GM23248 (cell line): ENCODE measurements around the gene SYNPR. TPM values are rescaled to one million over a fixed set of nuclear protein-coding genes. Genes with fewer than 3 reads are reported as not detected.

Experiments
- DNase-seq: peaks from one replicate; pipeline ENCODE4 v3.0.0-alpha.2; 2015
- H2AFZ ChIP-seq: fragments of 200-600 bp; sonication (generic); 2 replicates; pipeline ENCODE4 v1.6.1; 2016; ENCODE audit warnings: antibody characterized with exemption
- H3F3A ChIP-seq: fragments of 200-600 bp; sonication (generic); 2 replicates; pipeline ENCODE4 v1.6.1; 2016; ENCODE audit warnings: mild to moderate bottlenecking, antibody characterized with exemption, mixed run types; ENCODE audit not compliant: insufficient read depth
- H3K27ac ChIP-seq: fragments of 200-600 bp; sonication (generic); 2 replicates; pipeline ENCODE4 v1.5.1; 2016; ENCODE audit warnings: mild to moderate bottlenecking
- H3K27me3 ChIP-seq: fragments of 200-600 bp; sonication (generic); replicated peaks from 2 replicates; pipeline ENCODE4 v1.6.1; 2016; ENCODE audit warnings: mild to moderate bottlenecking; ENCODE audit not compliant: insufficient read depth
- H3K36me3 ChIP-seq: fragments of 200-600 bp; sonication (generic); 2 replicates; pipeline ENCODE4 v1.6.1; 2016; ENCODE audit warnings: low read depth, mild to moderate bottlenecking
- H3K4me1 ChIP-seq: fragments of 200-600 bp; sonication (generic); 2 replicates; pipeline ENCODE4 v1.6.1; 2016; ENCODE audit warnings: mild to moderate bottlenecking; ENCODE audit not compliant: insufficient read depth
- H3K4me2 ChIP-seq: fragments of 200-600 bp; sonication (generic); one replicate; pipeline ENCODE4 v1.6.1; 2016; ENCODE audit warnings: mild to moderate bottlenecking; ENCODE audit not compliant: unreplicated experiment
- H3K4me3 ChIP-seq: fragments of 200-600 bp; sonication (generic); 2 replicates; pipeline ENCODE4 v1.5.1; 2016; ENCODE audit warnings: mild to moderate bottlenecking
- H3K79me2 ChIP-seq: fragments of 200-600 bp; sonication (generic); 2 replicates; pipeline ENCODE4 v1.6.1; 2016; ENCODE audit warnings: mild to moderate bottlenecking; ENCODE audit not compliant: insufficient read depth
- H3K9ac ChIP-seq: fragments of 200-600 bp; sonication (generic); 2 replicates; pipeline ENCODE4 v1.6.1; 2016; ENCODE audit warnings: mild to moderate bottlenecking
- H3K9me2 ChIP-seq: fragments of 200-600 bp; sonication (generic); 2 replicates; pipeline ENCODE4 v1.6.1; 2016; ENCODE audit warnings: mixed run types, mild to moderate bottlenecking, moderate library complexity; ENCODE audit not compliant: insufficient read depth
- H3K9me3 ChIP-seq: fragments of 200-600 bp; sonication (generic); one replicate; pipeline ENCODE4 v1.6.1; 2017; ENCODE audit warnings: low read depth
- H4K20me1 ChIP-seq: fragments of 200-600 bp; sonication (generic); 2 replicates; pipeline ENCODE4 v1.6.0; 2016; ENCODE audit not compliant: insufficient read depth
- EZH2 ChIP-seq: fragments of 200-600 bp; sonication (generic); IDR thresholded peaks from 2 replicates; pipeline ENCODE4 v1.6.1; 2018; ENCODE audit warnings: antibody characterized with exemption, mild to moderate bottlenecking; ENCODE audit not compliant: insufficient read depth, poor library complexity, severe bottlenecking
- EZH2phosphoT487 ChIP-seq: fragments of 200-600 bp; sonication (generic); IDR thresholded peaks from 2 replicates; pipeline ENCODE4 v1.6.1; 2018; ENCODE audit warnings: antibody characterized with exemption, moderate library complexity, mild to moderate bottlenecking, low read depth; ENCODE audit not compliant: insufficient read depth
- WGBS, 2 experiments: methylation state at CpG; one replicate each; pipeline ENCODE4 v1.1.6; 2015 to 2017; ENCODE audit warnings: low lambda C conversion rate in 2 of 2, low coverage in 1 of 2; ENCODE audit errors: missing lambda C conversion rate in 2 of 2; 5-methylcytosine and 5-hydroxymethylcytosine counted together
- in situ Hi-C: fragments of 300-500 bp; cut with MboI; formaldehyde crosslinking; loops from 2 replicates; pipeline ENCODE4 v1.15.0; 2020
- polyA plus RNA-seq: library from polyadenylated mRNA; unstranded; fragments of >200 nt; fragmentation: Nextera tagmentation; extraction: Ambion mirVana; gene quantifications from 2 replicates; pipeline ENCODE4 v1.2.1, GENCODE V29; 2016
- total RNA-seq: library from RNA; depleted of rRNA; stranded (reverse); fragments of >200 nt; shearing (Covaris generic); gene quantifications from 2 replicates; pipeline ENCODE4 v1.2.3, GENCODE V29; 2014

The SYNPR gene
- total and polyA plus RNA-seq, 2 experiments from 2014 or later: not detected

GRCh38 chr3:63593779-63594178 lies 315.7 kb downstream of the SYNPR start:
- no peak overlapping the region for H3K4me2 ChIP-seq
- no peak for TF ChIP-seq EZH2phosphoT487
- no peak for TF ChIP-seq EZH2
- no peak overlapping the region for H3K9ac ChIP-seq
- in situ Hi-C loops: no loop called here
- DNase-seq: no peak
- H3K9me2 ChIP-seq: no peaks in the 10 kb centered on the region
- no peak overlapping the region for H2AFZ ChIP-seq
- no peaks in the 10 kb centered on the region for H3K36me3 ChIP-seq
- no peak overlapping the region for H3K4me3 ChIP-seq
- H3K4me1 ChIP-seq: no peaks in the 10 kb centered on the region
- H3K9me3 ChIP-seq: no peaks in the 10 kb centered on the region
- no peaks in the 10 kb centered on the region for H3F3A ChIP-seq
- no peak overlapping the region for H3K27ac ChIP-seq
- H3K27me3 ChIP-seq: no peaks in the 10 kb centered on the region
- WGBS, 2 experiments: 30 to 42% methylated on average over 2 of the region's 2 CpGs
- H4K20me1 ChIP-seq: no peaks in the 10 kb centered on the region
- H3K79me2 ChIP-seq: no peaks in the 10 kb centered on the region

GRCh38 chr3:63595221-63595620 lies 317.1 kb downstream of the SYNPR start:
- TF ChIP-seq EZH2phosphoT487 (no peak), EZH2 (no peak)
- in situ Hi-C loops: no loop called here

GRCh38 chr3:63597019-63597418 lies 318.9 kb downstream of the SYNPR start:
- Histone ChIP-seq H3K79me2 (no peaks in the 10 kb centered on the region), H3K4me3 (no peak overlapping the region), H3K27me3 (no peaks in the 10 kb centered on the region), H3K4me1 (no peaks in the 10 kb centered on the region), H3K9me2 (no peaks in the 10 kb centered on the region), H3F3A (no peaks in the 10 kb centered on the region), H4K20me1 (no peaks in the 10 kb centered on the region), H3K4me2 (no peak overlapping the region), H3K36me3 (no peaks in the 10 kb centered on the region), H3K9me3 (no peaks in the 10 kb centered on the region), H3K9ac (no peak overlapping the region), H2AFZ (no peak overlapping the region), H3K27ac (no peak overlapping the region)
- in situ Hi-C loops: no loop called here
- TF ChIP-seq EZH2 (no peak), EZH2phosphoT487 (no peak)
- no peak for DNase-seq
- 74 to 77% methylated on average over 2 of the region's 2 CpGs for WGBS, 2 experiments

More at GRCh38 chr3:63595221-63595620, 317.1 kb downstream of the SYNPR start:
- no peak for DNase-seq
- no peak overlapping the region for H3K27ac ChIP-seq
- no peaks in the 10 kb centered on the region for H3K27me3 ChIP-seq
- H2AFZ ChIP-seq: no peak overlapping the region
- H3K9me3 ChIP-seq: no peaks in the 10 kb centered on the region
- H4K20me1 ChIP-seq: no peaks in the 10 kb centered on the region
- H3K36me3 ChIP-seq: no peaks in the 10 kb centered on the region
- no peaks in the 10 kb centered on the region for H3F3A ChIP-seq
- no peaks in the 10 kb centered on the region for H3K9me2 ChIP-seq
- no peak overlapping the region for H3K9ac ChIP-seq
- H3K4me3 ChIP-seq: no peak overlapping the region
- H3K4me1 ChIP-seq: no peaks in the 10 kb centered on the region
- no peak overlapping the region for H3K4me2 ChIP-seq
- H3K79me2 ChIP-seq: no peaks in the 10 kb centered on the region

- no peaks in the 10 kb centered on the region for H3K79me2 ChIP-seq
- no peaks in the 10 kb centered on the region for H3K27me3 ChIP-seq
- WGBS, 2 experiments: 92 to 97% methylated on average over 3 of the region's 3 CpGs
- TF ChIP-seq EZH2phosphoT487 (no peak), EZH2 (no peak)
- no peak overlapping the region for H2AFZ ChIP-seq
- H3F3A ChIP-seq: no peaks in the 10 kb centered on the region
- H3K4me1 ChIP-seq: peaks cover 3% of the 10 kb centered on the region; the same call in 1 of the 2 replicates
- H3K4me3 ChIP-seq: no peak overlapping the region
- in situ Hi-C loops: no loop called here
- no peaks in the 10 kb centered on the region for H3K9me2 ChIP-seq
- DNase-seq: no peak
- H3K4me2 ChIP-seq: no peak overlapping the region
- no peaks in the 10 kb centered on the region for H3K36me3 ChIP-seq
- no peak overlapping the region for H3K9ac ChIP-seq
- no peak overlapping the region for H3K27ac ChIP-seq
- no peaks in the 10 kb centered on the region for H3K9me3 ChIP-seq
- no peaks in the 10 kb centered on the region for H4K20me1 ChIP-seq
Observed at GRCh38 chr3:63607716-63608115, 329.6 kb downstream of the SYNPR start.

- 78 to 87% methylated on average over 7 of the region's 7 CpGs for WGBS, 2 experiments
- no peaks in the 10 kb centered on the region for H3K79me2 ChIP-seq
Observed at GRCh38 chr3:63609408-63609807, 331.3 kb downstream of the SYNPR start.

More at GRCh38 chr3:63609408-63609807, 331.3 kb downstream of the SYNPR start:
- Histone ChIP-seq H3K9ac (no peak overlapping the region), H3K27ac (no peak overlapping the region), H3K9me3 (no peaks in the 10 kb centered on the region), H3K4me2 (no peak overlapping the region), H3K4me1 (peaks cover 17% of the 10 kb centered on the region; the same call in 1 of the 2 replicates), H3F3A (no peaks in the 10 kb centered on the region), H3K4me3 (no peak overlapping the region), H4K20me1 (no peaks in the 10 kb centered on the region), H3K27me3 (no peaks in the 10 kb centered on the region), H3K9me2 (no peaks in the 10 kb centered on the region), H3K36me3 (no peaks in the 10 kb centered on the region), H2AFZ (no peak overlapping the region)
- in situ Hi-C loops: no loop called here
- TF ChIP-seq EZH2phosphoT487 (no peak), EZH2 (no peak)
- no peak for DNase-seq
